Ecto neural progenitor cell (in vitro differentiated cells): ENCODE results near the gene C4B.
A peak's percentile ranks its signal among the peaks of the same experiment; 100 is the strongest.
"Not testable (repeated sequence)": the region's sequence is repeated elsewhere in the genome, so short reads cannot be mapped to it uniquely, and the experiment has no call there.

Experiments
- DNase-seq: peaks from one replicate; pipeline ENCODE4 v3.0.0-alpha.2; 2018; ENCODE audit warnings: low spot score

The C4B gene

DNA sequence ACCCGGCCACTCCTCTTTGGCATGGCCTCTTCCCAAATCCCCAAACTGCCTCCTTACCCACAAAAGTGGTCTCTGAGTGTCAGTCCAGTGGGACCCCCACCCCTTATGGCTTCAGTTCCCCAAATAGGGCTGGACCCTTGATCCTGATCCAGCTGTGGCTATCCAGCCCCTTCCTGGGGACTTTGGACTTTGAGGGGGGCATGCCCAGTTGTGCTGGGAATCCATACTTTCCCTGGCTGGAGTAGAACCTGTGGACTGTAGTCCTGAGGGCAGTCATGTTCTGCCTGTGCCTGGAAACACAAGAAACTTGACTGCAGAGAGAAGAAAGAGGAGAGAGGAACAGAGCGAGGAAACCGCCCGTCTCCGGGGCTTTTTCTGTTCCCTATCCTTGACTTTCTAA is 22.5 kb downstream of the C4B start:
- DNase-seq, result not testable (repeated sequence)

DNA sequence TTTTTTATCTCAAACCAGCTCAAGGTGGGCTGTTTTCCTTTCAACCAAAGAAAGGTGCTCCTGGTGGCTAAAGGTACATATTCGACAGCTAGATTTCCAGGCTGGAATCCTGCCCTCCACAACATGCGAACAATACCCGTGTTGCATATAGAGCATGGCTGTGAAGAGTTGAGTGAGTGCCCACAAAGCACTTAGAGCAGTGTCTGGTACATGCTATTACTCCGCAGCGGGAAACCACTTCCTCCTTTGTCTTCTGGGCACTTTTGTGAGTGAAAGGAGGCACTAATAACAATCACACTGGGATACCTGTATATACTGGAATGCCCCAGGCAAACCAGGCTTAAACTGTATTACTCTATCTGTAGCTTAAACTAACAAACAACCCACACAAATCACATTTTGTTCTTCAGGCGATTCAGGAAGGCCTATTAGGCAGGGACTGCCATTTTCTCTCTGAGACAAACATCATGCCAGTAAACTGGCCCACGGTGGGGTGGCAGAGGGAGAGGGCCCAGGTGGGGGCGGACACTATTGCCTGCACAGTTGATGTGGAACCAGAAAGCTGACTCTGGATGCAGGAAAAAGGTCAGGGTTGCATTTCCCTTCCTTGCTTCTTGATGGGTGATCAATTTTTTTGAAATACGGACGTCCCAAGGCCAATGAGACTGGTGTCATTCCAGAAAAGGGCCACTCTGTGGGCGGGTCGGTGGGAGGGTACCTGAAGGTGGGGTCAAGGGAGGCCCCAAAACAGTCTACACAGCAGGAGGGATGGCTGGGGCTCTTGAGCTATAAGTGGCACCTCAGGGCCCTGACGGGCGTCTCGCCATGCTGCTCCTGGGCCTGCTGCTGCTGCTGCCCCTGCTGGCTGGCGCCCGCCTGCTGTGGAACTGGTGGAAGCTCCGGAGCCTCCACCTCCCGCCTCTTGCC is 23.3 kb downstream of the C4B start, which contains the start of gene CYP21A2:
Gene CYP21A2 (plus strand): TSS at position 818 of the 927 bp plus-strand sequence. CDS start 8 bp downstream, at position 826.
- not testable (repeated sequence) for DNase-seq

DNA sequence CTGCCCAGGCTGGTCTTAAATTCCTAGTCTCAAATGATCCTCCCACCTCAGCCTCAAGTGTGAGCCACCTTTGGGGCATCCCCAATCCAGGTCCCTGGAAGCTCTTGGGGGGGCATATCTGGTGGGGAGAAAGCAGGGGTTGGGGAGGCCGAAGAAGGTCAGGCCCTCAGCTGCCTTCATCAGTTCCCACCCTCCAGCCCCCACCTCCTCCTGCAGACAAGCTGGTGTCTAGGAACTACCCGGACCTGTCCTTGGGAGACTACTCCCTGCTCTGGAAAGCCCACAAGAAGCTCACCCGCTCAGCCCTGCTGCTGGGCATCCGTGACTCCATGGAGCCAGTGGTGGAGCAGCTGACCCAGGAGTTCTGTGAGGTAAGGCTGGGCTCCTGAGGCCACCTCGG is 24.3 kb downstream of the C4B start:
- DNase-seq, result not testable (repeated sequence)

DNA sequence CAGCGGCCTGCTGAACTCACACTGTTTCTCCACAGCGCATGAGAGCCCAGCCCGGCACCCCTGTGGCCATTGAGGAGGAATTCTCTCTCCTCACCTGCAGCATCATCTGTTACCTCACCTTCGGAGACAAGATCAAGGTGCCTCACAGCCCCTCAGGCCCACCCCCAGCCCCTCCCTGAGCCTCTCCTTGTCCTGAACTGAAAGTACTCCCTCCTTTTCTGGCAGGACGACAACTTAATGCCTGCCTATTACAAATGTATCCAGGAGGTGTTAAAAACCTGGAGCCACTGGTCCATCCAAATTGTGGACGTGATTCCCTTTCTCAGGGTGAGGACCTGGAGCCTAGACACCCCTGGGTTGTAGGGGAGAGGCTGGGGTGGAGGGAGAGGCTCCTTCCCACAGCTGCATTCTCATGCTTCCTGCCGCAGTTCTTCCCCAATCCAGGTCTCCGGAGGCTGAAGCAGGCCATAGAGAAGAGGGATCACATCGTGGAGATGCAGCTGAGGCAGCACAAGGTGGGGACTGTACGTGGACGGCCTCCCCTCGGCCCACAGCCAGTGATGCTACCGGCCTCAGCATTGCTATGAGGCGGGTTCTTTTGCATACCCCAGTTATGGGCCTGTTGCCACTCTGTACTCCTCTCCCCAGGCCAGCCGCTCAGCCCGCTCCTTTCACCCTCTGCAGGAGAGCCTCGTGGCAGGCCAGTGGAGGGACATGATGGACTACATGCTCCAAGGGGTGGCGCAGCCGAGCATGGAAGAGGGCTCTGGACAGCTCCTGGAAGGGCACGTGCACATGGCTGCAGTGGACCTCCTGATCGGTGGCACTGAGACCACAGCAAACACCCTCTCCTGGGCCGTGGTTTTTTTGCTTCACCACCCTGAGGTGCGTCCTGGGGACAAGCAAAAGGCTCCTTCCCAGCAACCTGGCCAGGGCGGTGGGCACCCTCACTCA is 25.0 kb downstream of the C4B start:
- DNase-seq, result not testable (repeated sequence)

DNA sequence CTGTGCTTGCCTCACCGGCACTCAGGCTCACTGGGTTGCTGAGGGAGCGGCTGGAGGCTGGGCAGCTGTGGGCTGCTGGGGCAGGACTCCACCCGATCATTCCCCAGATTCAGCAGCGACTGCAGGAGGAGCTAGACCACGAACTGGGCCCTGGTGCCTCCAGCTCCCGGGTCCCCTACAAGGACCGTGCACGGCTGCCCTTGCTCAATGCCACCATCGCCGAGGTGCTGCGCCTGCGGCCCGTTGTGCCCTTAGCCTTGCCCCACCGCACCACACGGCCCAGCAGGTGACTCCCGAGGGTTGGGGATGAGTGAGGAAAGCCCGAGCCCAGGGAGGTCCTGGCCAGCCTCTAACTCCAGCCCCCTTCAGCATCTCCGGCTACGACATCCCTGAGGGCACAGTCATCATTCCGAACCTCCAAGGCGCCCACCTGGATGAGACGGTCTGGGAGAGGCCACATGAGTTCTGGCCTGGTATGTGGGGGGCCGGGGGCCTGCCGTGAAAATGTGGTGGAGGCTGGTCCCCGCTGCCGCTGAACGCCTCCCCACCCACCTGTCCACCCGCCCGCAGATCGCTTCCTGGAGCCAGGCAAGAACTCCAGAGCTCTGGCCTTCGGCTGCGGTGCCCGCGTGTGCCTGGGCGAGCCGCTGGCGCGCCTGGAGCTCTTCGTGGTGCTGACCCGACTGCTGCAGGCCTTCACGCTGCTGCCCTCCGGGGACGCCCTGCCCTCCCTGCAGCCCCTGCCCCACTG is 25.9 kb downstream of the C4B start:
- DNase-seq, result not testable (repeated sequence)

DNA sequence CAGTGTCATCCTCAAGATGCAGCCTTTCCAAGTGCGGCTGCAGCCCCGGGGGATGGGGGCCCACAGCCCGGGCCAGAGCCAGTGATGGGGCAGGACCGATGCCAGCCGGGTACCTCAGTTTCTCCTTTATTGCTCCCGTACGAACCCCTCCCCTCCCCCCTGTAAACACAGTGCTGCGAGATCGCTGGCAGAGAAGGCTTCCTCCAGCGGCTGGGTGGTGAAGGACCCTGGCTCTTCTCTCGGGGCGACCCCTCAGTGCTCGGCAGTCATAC is 26.4 kb downstream of the C4B start:
- DNase-seq, result not testable (repeated sequence)

DNA sequence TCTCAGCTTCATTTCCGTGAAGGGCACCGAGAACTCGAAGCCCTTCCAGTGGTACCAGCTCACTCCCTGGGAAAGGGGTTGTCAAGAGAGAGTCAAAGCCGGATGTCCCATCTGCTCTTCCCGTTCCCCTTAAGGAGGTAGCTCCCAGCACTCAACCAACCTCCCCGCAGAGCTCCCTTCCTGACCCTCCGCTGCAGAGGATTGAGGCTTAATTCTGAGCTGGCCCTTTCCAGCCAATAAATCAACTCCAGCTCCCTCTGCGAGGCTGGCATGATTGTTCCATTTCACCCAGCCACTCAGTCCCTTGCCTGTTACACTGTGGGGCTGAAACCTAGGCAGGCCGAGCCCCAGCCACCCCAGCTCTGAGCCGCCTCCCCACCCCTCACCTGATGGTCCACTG is 26.8 kb downstream of the C4B start:
- DNase-seq, result not testable (repeated sequence)

DNA sequence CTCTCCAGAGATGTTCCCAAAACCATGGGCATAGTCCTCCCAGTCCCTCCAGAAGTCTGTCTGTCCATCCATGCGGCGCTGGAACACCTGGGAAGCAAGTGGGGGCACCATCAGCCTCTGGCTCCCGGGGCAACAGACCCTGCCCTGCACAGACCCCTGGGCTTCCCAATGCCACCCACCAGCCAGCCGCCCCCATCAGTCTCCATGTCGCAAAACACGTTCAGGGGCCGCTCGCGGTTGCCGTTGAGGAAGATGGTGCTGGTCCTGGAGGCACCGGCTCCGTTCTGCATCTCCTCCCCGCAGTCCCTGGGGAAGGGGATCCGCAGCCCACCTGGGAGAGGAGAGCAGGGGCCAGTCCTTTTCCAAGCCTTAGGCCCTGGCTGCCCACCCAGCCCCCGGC is 27.7 kb downstream of the C4B start:
- DNase-seq, result not testable (repeated sequence)

DNA sequence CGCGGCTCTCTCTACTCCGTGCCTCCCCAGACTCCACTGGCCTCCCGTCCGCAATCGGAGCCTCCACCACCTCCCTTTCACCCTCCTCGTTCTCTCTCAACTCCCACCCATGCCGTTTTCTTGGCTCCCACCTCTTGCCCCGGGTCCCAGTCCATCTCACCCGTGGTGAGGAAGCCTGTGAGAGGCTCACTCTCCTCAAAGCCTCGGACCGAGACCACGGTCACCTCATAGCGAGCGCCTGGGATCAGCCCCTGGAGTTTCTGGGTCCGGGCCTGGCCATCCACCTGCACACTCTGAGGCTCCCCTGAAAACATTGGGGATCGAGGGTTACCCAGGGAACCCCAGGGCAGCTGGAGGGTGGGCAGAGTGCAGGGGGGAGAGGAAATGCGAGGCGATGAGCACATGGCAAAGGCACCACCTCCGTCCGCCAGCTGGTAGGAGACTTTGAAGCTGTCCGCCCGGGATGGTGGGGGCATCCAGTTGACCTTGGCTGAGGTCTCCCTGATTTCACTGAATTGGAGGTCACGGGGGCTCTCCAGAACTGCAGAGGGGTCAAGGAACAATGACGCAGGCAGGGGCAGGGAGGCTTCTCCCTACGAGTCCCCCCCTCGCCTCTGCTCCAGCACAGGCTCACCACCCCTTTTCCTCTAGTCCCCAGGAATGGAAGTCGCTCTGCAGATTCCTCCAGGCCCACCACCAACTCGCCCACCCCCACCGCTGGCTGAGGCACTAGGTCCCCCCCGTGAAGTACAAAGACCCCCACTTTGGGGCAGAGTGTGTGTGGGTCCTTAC is 29.2 kb downstream of the C4B start:
- DNase-seq, result not testable (repeated sequence)

DNA sequence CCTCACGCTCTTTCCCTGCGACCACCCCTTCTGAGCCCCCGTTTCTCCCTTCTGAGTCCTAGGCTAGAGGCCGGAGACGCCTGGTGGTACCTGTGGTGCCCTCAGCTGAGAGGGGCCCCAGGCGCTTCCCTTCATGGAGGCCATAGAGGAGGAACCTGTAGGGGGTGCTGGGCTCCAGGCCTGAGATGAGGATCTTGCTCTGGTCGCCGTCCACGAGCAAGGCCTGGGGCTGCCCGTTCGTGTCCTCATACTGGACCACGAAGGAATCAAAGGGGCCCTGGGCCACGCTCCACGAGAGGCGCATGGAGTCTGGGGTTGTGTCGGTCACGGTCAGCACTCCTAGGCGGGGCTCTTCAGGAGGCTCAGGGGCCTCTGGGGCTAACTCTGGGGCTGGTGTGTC is 30.3 kb downstream of the C4B start:
- DNase-seq, result not testable (repeated sequence)

DNA sequence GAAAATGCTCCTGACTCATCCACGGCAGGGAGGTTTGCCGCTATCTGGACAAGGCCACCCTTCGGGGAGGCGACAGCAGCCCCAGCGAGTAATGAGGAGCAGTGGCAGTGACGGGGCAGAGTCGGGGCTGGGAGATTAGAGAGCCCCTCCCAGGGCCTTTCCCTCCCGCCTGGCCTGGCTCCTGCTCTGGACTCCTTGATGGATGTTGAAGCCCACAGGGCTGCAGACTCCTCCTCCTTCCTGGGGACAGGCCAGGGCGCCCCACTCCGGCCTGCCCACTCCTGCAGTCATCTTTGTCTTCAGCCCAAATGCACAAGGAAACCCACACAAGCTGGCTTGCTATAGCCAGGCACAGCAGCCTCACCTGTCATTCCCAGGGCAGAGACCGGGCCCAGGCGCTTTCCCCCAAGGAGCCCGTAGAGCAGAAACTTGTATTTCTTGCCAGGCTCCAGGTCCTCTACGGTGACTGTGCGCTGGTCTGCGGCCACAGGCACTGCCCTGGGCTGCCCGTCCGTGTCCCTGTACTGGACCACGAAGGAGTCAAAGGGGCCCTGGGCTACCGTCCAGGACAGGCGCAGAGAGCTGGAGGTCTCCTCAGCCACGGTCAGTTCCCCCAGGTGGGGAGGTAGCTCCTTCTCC is 31.3 kb downstream of the C4B start:
- peak; percentile 43 for DNase-seq

DNA sequence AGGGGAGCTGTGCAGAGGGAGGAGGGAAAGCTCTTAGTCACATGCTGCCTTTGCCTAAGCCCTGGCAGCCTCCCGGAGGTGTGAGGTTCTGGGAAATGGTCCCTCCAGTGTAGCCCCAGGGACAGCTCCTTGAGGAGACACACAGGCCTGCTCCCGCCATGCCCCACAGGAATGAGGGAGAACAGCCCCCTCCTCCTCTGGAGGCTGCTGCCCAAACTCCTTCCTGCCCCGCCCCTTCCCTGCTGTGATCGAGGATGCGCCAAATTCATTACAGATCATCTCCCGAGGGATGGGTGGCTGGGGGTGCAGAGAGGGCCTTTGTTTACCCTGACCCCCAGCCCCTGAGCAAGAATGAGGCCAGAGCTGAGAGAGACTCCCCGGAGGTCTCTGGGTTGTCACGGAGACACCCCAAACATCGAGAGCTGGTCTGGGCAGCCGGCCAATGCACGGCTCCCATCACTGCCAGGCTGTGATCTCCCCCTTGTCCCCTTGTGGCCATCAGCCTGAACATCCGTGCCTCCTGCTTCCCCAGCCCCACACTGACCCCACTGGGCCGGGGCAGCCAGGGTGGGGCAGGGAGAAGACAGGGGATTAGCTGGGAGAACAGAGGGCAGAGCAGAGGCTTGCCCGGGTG is 32.0 kb downstream of the C4B start:
- peak; percentile 56 for DNase-seq

DNA sequence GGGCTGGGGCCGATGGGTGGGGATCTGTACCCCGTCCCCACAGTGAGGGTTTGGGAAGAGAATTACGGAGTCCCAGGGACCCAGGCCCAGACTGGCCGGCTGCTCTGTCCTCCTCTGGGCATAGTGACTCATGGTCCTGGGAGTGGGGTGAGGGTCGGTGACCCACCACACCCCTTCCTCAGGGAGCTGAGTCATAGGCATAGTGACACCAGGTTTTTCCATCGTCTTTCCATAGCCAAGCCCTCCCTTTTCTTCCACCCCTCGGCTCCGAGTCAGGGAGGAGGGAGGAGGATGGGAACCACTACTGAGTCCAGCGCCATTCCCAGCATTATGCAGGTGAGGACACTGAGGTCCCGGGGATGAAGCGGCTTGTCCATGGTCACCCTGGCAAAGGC is 32.5 kb downstream of the C4B start:
- DNase-seq, result no peak

DNA sequence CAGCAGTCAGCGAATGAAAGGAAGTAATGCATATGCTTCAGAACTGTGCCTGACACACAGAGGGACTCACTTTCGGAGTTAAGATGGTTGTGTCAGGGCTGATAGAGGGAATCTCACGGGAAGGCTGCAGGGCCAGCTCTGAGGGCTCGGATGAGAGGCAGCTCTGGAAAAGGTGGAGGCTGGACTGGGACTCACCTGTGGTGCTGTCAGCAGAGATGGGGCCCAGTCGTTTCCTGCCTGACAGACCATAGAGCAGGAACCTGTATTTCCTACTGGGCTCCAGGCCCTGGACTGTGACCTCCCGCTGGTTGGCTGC is 32.9 kb downstream of the C4B start:
- DNase-seq, result no peak

DNA sequence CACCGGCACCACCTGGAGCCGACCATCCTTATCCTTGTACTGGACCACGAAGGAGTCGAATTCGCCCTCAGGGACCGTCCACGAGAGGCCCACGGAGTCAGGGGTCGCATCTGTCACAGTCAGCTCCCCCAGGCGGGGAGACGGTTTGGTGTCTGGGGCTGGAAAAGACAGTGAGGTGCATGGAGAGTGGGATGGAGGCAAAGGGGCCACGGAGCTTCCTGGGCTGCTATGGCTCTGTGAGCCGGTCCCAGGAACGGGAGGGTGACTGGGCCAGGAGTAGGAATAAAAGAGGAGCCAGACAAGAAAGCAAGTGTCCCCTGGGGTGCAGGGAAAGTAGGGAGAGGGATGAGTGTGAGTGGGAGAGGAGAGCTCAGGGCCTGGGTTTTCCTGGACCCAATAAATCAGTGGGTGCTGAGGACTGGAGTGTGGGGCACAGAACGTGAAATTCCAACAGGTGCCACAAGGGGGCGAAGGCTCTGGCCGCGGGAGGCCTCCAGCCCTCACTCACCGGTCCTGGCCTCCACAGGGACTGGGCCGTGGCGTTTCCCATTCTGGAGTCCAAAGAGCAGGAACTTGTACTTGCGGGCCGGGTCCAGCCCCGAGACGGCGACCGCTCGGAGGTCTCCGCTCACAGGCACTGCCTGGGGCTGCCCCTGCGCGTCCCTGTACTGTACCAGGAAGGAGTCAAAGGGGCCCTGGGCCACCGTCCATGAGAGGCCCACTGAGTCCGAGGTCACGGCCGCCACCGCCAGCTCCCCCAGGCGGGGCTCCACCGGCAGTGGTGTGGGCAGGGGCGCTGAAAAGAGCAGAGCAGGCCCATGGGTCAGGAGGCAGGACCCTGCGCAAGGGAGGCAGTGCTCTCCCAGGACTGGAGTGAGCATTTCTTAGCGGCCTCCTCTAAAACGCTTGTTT is 33.5 kb downstream of the C4B start:
- DNase-seq, result peak; percentile 84

DNA sequence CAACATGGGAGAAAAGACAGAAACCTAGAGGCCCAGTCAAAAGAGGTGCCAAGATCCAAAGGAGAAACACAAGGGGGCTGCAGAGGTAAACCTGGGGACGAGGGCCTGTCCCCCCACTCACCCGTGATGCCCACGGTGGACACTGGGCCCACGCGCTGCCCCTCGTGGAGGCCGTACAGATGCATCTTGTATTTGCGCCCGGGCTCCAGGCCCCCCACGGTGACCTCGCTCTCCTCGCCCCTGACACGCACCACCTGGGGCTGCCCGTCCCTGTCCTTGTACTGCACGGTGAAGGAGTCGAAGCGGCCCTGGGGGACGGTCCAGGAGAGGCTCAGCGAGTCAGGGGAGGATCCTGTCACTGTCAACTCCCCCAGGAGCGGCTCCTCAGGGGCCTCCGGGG is 34.6 kb downstream of the C4B start:
- DNase-seq, result not testable (repeated sequence)

DNA sequence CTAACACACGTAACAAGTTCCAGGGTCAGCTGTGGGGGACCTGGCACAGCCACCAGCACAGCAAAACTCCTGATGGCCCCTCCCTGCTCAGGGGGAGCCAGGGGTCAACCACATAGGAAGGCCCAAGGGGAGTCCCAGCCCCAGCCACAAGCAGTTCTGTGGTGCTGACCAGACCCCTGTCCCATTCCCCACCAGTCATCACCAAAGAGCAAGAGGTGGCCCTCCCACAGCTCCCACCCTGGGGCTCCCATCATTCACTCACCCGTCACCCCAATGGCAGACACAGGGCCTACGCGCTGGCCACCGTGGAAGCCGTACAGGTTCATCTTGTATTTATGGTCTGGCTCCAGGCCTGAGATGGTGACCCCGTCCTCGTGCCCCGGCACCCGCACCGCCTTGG is 35.1 kb downstream of the C4B start:
- DNase-seq, result not testable (repeated sequence)

DNA sequence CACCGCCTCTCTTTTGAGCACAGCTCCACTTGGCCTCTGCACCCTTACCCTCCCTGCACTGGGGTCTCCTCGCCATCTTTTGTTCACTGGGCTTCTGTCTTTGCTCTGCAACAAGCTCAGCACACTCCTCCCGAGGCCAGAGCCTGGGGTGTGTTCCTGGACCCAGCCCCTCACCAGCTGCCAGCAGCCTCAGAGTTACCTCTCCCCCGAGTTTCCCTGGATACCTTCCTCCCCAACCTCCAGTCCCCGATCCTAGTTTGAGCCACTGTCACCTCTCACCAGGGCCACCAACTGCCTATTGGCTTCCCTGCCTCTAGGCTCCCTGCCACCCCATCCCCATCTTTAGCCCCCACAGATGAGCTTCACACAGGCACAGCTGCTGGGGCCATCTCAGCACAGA is 36.0 kb downstream of the C4B start:
- no peak for DNase-seq

DNA sequence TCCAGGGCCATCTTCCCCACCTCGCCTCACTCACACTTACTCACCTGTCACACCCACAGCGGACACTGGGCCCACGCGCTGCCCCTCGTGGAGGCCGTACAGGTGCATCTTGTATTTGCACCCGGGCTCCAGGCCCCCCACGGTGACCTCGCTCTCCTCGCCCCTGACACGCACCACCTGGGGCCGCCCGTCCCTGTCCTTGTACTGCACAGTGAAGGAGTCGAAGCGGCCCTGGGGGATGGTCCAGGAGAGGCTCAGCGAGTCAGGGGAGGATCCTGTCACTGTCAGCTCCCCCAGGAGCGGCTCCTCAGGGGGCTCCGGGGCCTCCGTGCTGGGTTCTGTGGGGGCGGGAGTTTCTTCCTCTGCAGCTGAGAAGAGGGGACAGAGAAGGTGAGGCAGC is 38.0 kb downstream of the C4B start:
- DNase-seq, result not testable (repeated sequence)
